B cell (primary cell): ENCODE results near the gene AKR1A1. TPM values are rescaled to one million over a fixed set of nuclear protein-coding genes. Genes with fewer than 3 reads are reported as not detected.

Experiments
- ATAC-seq: fragments of 200-7000 bp; cut with Tn5 transposase; one replicate; pipeline ENCODE4 v1.10.0; 2021; ENCODE audit warnings: low read depth, mild to moderate bottlenecking, moderate number of reproducible peaks, moderate library complexity
- CTCF ChIA-PET: fragments of 350-600 bp; sonication (Branson Sonifier 250); formaldehyde crosslinking; loops from one replicate; lab custom pipeline; 2021; ENCODE audit warnings: antibody characterized with exemption, inconsistent platforms; lab: Charles Lee
- POLR2A ChIA-PET: fragments of 350-600 bp; sonication (Branson Sonifier 250); formaldehyde crosslinking; loops from one replicate; lab custom pipeline; 2021; ENCODE audit warnings: antibody characterized with exemption; lab: Charles Lee
- DNase-seq: peaks from one replicate; pipeline ENCODE4 v3.0.0; 2013
- H2AFZ ChIP-seq: 2 replicates; pipeline ENCODE4 v1.6.1; 2012; ENCODE audit warnings: mild to moderate bottlenecking, low read depth, low read length; ENCODE audit not compliant: insufficient read depth, poor library complexity, severe bottlenecking
- H3K27ac ChIP-seq, 2 donors: 1 replicate in 1 of 2; 2 replicates in 1 of 2; pipeline ENCODE4 v1.5.1; 2012 to 2013; ENCODE audit warnings: low read length in 2 of 2, mild to moderate bottlenecking in 2 of 2, moderate library complexity in 1 of 2
- H3K27me3 ChIP-seq, 4 experiments: fragments of 200-600 bp in 1 of 4; sonication (generic) in 1 of 4; replicated peaks in 1 of 4; 1 replicate in 2 of 4; 2 replicates in 2 of 4; pipeline versions ENCODE4 v1.6.1 to v1.7.0; 2013 to 2016; ENCODE audit warnings: low read length in 3 of 4, mild to moderate bottlenecking in 2 of 4, mixed read lengths in 1 of 4, moderate library complexity in 1 of 4; ENCODE audit not compliant: insufficient read depth in 4 of 4, control insufficient read depth in 3 of 4; ENCODE audit errors: control extremely low read depth in 1 of 4
- H3K36me3 ChIP-seq, 2 experiments: replicated peaks in 1 of 2; 1 replicate in 1 of 2; 2 replicates in 1 of 2; pipeline versions ENCODE4 v1.6.1 to v1.7.1; 2013; ENCODE audit warnings: low read length in 1 of 2; ENCODE audit not compliant: insufficient read depth in 2 of 2, control insufficient read depth in 1 of 2; ENCODE audit errors: control extremely low read depth in 1 of 2, extremely low read depth in 1 of 2
- H3K4me1 ChIP-seq, 2 donors: fragments of 200-600 bp in 1 of 2; sonication (generic) in 1 of 2; 1 replicate in 1 of 2; 2 replicates in 1 of 2; pipeline versions ENCODE4 v1.5.1 to v1.6.1; 2013 to 2017; ENCODE audit warnings: low read length in 2 of 2; ENCODE audit not compliant: control insufficient read depth in 2 of 2, insufficient read depth in 2 of 2
- H3K4me2 ChIP-seq: replicated peaks from 2 replicates; pipeline ENCODE3; 2012; ENCODE audit warnings: mild to moderate bottlenecking, low read depth, low read length; ENCODE audit not compliant: poor library complexity, severe bottlenecking
- H3K4me3 ChIP-seq, 5 experiments: fragments of 200-600 bp in 1 of 5; sonication (generic) in 1 of 5; 1 replicate in 3 of 5; 2 replicates in 2 of 5; pipeline versions ENCODE4 v1.5.1 to v1.7.0; 2011 to 2016; ENCODE audit warnings: low read length in 4 of 5, mild to moderate bottlenecking in 4 of 5, low read depth in 2 of 5, control low read depth in 1 of 5, moderate library complexity in 1 of 5; ENCODE audit not compliant: insufficient read depth in 1 of 5; ENCODE audit errors: control extremely low read depth in 1 of 5, extremely low read depth in 1 of 5
- H3K79me2 ChIP-seq: fragments of 200-600 bp; sonication (generic); one replicate; pipeline ENCODE4 v1.6.0; 2016; ENCODE audit warnings: low read length; ENCODE audit not compliant: control insufficient read depth, insufficient read depth
- H3K9ac ChIP-seq: fragments of 200-600 bp; sonication (generic); 2 replicates; pipeline ENCODE4 v1.6.1; 2017; ENCODE audit warnings: mild to moderate bottlenecking, low read length, moderate library complexity
- H3K9me3 ChIP-seq, 3 donors: one replicate each; pipeline versions ENCODE4 v1.6.1 to v1.7.1; 2013; ENCODE audit warnings: low read length in 2 of 3; ENCODE audit not compliant: control insufficient read depth in 2 of 3, insufficient read depth in 1 of 3; ENCODE audit errors: control extremely low read depth in 1 of 3
- H4K20me1 ChIP-seq: 2 replicates; pipeline ENCODE4 v1.6.0; 2012; ENCODE audit warnings: mild to moderate bottlenecking, low read length; ENCODE audit not compliant: insufficient read depth, control insufficient read depth, poor library complexity, severe bottlenecking
- H3K27ac Mint-ChIP-seq: one replicate; pipeline ENCODE4 v1.8.0; 2021; ENCODE audit warnings: mixed read lengths
- H3K27me3 Mint-ChIP-seq: one replicate; pipeline ENCODE4 v1.8.0; 2021; ENCODE audit warnings: mixed read lengths
- H3K4me1 Mint-ChIP-seq: one replicate; pipeline ENCODE4 v1.8.0; 2021; ENCODE audit warnings: mixed read lengths
- H3K4me3 Mint-ChIP-seq: one replicate; pipeline ENCODE4 v1.8.0; 2021; ENCODE audit warnings: mixed read lengths
- H3K9me3 Mint-ChIP-seq: one replicate; pipeline ENCODE4 v1.8.0; 2022; ENCODE audit warnings: mixed read lengths; ENCODE audit not compliant: insufficient read depth
- CTCF ChIP-seq: fragments of 200-600 bp; IDR thresholded peaks from one replicate; pipeline ENCODE4 v1.8.0; 2022; ENCODE audit warnings: antibody characterized with exemption, mild to moderate bottlenecking
- EZH2 ChIP-seq: IDR thresholded peaks from 2 replicates; pipeline ENCODE4 v1.6.1; 2012; ENCODE audit warnings: borderline replicate concordance, low read depth, mild to moderate bottlenecking, moderate library complexity, low read length; ENCODE audit not compliant: insufficient read depth, poor library complexity, severe bottlenecking
- WGBS: methylation state at CpG from one replicate; pipeline ENCODE4 v1.1.5; 2013; ENCODE audit warnings: missing lambda C conversion rate; ENCODE audit not compliant: insufficient coverage; 5-methylcytosine and 5-hydroxymethylcytosine counted together
- intact Hi-C: fragments of 100-400 bp; cut with micrococcal nuclease; formaldehyde crosslinking; loops from one replicate; pipeline ENCODE4 v1.10.0; 2022
- polyA plus RNA-seq: library from polyadenylated mRNA; depleted of rRNA; stranded (reverse); fragments of >200 nt; gene quantifications from 2 replicates; pipeline ENCODE4 v1.2.3, GENCODE V29; 2012
- total RNA-seq, 2 donors: library from RNA; stranded (reverse); fragments of 120-200 nt in 1 of 2; gene quantifications; 1 replicate in 1 of 2; 2 replicates in 1 of 2; pipeline versions ENCODE4 v1.2.3 to v1.2.4, GENCODE V29; 2013 to 2022

The AKR1A1 gene
- total and polyA plus RNA-seq, 2 donors (not counting 1 experiment from before 2014, with no cell fraction given) = 145 to 163 TPM

GRCh38 chr1:45617618-45618017 lies 67.0 kb downstream of the AKR1A1 start:
- Histone ChIP-seq H3K36me3 (peaks cover 4 to 73% of the 10 kb centered on the region in 2 experiments), H3K79me2 (no peaks in the 10 kb centered on the region), H3K4me1 (peaks cover 12 to 16% of the 10 kb centered on the region in 2 donors), H2AFZ (no peak overlapping the region), H4K20me1 (peaks cover 24% of the 10 kb centered on the region), H3K4me3 (no peak overlapping the region), H3K4me2 (no peak overlapping the region), H3K9ac (no peak overlapping the region), H3K9me3 (no peaks in the 10 kb centered on the region), H3K27ac (no peak overlapping the region), H3K27me3 (no peaks in the 10 kb centered on the region)
- no peak overlapping the region for H3K27ac Mint-ChIP-seq
- peaks cover 24% of the 10 kb centered on the region for H3K4me1 Mint-ChIP-seq
- WGBS = 84% methylated on average over 2 of the region's 4 CpGs
- no peaks in the 10 kb centered on the region for H3K27me3 Mint-ChIP-seq
- intact Hi-C loops = no loop called here
- DNase-seq = no peak
- CTCF ChIA-PET = no interaction called here
- POLR2A ChIA-PET = no interaction called here
- H3K9me3 Mint-ChIP-seq = no peaks in the 10 kb centered on the region
- no peak overlapping the region for H3K4me3 Mint-ChIP-seq
- TF ChIP-seq EZH2 = no peak
- no peak for TF ChIP-seq CTCF
- ATAC-seq = no peak

GRCh38 chr1:45619149-45619921 lies 68.7 kb downstream of the AKR1A1 start:
- ChIA-PET CTCF (no interaction called here), POLR2A (no interaction called here)
- H3K4me1 ChIP-seq = peaks cover 12 to 16% of the 10 kb centered on the region in 2 donors
- H3K27me3 ChIP-seq = no peaks in the 10 kb centered on the region
- H3K36me3 ChIP-seq = peaks cover 9 to 59% of the 10 kb centered on the region in 2 experiments
- no peaks in the 10 kb centered on the region for H3K79me2 ChIP-seq
- DNase-seq = no peak
- no peak overlapping the region for H3K4me2 ChIP-seq
- H3K9ac ChIP-seq = no peak overlapping the region
- no peak overlapping the region for H2AFZ ChIP-seq
- no peak overlapping the region for H3K27ac ChIP-seq
- intact Hi-C loops = no loop called here
- Mint-ChIP-seq H3K27ac (no peak overlapping the region), H3K27me3 (no peaks in the 10 kb centered on the region), H3K4me1 (peaks cover 24% of the 10 kb centered on the region), H3K9me3 (no peaks in the 10 kb centered on the region), H3K4me3 (no peak overlapping the region)
- ATAC-seq = no peak
- peaks cover 19% of the 10 kb centered on the region for H4K20me1 ChIP-seq
- TF ChIP-seq EZH2 (no peak), CTCF (no peak)
- WGBS = 66% methylated on average over 7 of the region's 8 CpGs
- no peak overlapping the region for H3K4me3 ChIP-seq
- H3K9me3 ChIP-seq = peaks cover 0 to 10% (median 0%) of the 10 kb centered on the region in 3 donors
